ENCODE data around the gene FSTL3. TPM values are rescaled to one million over a fixed set of nuclear protein-coding genes. Genes with fewer than 3 reads are reported as not detected.

Gene FSTL3
- total RNA-seq, 5 donors from 2014 or later (not counting 1 experiment from before 2014, with no cell fraction given): 2.0 to 5.3 (median 4.1) TPM

- no peak overlapping the region for H3K27ac Mint-ChIP-seq
- CTCF ChIA-PET: no interaction called here
- peaks cover 5 to 8% of the 10 kb centered on the region in 2 donors for H3K36me3 ChIP-seq (ENCODE audit: control insufficient read depth in 2 of 2, extremely low read depth in 1 of 2, insufficient read depth in 1 of 2, low read length in 1 of 2)
- H3K27me3 ChIP-seq (replicated peaks in 1 of 2; ENCODE audit: control insufficient read depth in 2 of 2, extremely low read depth in 1 of 2, insufficient read depth in 2 of 2, low read length in 1 of 2): no peaks in the 10 kb centered on the region
- no peaks in the 10 kb centered on the region for H3K9me3 ChIP-seq
- peaks cover 4 to 20% of the 10 kb centered on the region in 2 experiments for H3K4me1 ChIP-seq (ENCODE audit: control insufficient read depth in 1 of 2, extremely low read depth in 1 of 2, insufficient read depth in 2 of 2, low read length in 2 of 2)
- peaks cover 6 to 15% (median 7%) of the 10 kb centered on the region in 3 donors for H3K4me1 Mint-ChIP-seq
- WGBS (ENCODE audit: insufficient coverage): 32% methylated on average over 22 of the region's 25 CpGs
- POLR2A ChIA-PET: no interaction called here
- peak overlapping the region in 2 of 3 donors; percentile 43 to 80 for H3K4me3 Mint-ChIP-seq
- no peaks in the 10 kb centered on the region for H3K36me3 Mint-ChIP-seq
- H3K4me3 ChIP-seq (ENCODE audit: control insufficient read depth in 1 of 2, extremely low read depth in 1 of 2, low read length in 1 of 2): no peak overlapping the region
- no peaks in the 10 kb centered on the region for H3K9me3 Mint-ChIP-seq
- no peak overlapping the region for H3K27ac ChIP-seq (ENCODE audit: low read length)
- no peak for DNase-seq
- no peaks in the 10 kb centered on the region for H3K27me3 Mint-ChIP-seq
- ATAC-seq (replicated peaks in 1 of 4): no peak
Observed at GRCh38 chr19:640161-640558, 36.0 kb upstream of the FSTL3 start.

DNA sequence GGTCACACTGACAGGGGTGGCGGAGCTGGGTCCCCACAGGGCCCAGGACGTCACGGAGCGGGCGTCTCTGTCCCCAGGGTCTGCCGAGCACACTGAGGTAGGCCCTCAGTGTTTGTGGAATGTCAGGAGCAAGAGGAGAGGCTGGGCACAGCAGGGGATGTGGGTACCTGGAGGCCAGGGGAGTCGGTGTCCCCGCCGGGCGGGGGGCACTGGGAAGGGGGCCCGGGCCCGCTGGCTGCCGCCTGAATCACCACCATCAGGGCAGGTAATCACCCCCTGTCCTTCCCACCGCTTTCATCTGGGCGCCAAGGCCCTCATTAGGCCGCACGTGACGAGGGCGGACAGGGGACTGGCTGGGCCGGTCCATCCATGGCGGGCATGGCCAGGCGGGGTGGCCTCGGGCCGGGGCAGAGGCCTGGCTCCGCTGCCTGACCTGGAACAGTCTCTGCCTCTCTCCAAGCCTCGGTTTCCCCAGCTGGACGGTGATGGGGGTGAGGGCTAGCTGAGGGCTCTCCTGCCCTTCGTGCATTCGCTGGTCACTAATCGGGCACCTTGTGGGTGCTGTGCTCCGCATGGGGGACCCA, 35.5 kb upstream of the FSTL3 start:
- CTCF ChIA-PET: no interaction called here
- Histone ChIP-seq H3K36me3 (ENCODE audit: control insufficient read depth in 2 of 2, extremely low read depth in 1 of 2, insufficient read depth in 1 of 2, low read length in 1 of 2) (peaks cover 6 to 10% of the 10 kb centered on the region in 2 donors), H3K27me3 (replicated peaks in 1 of 2; ENCODE audit: control insufficient read depth in 2 of 2, extremely low read depth in 1 of 2, insufficient read depth in 2 of 2, low read length in 1 of 2) (no peaks in the 10 kb centered on the region), H3K4me3 (ENCODE audit: control insufficient read depth in 1 of 2, extremely low read depth in 1 of 2, low read length in 1 of 2) (no peak overlapping the region), H3K9me3 (no peaks in the 10 kb centered on the region), H3K4me1 (ENCODE audit: control insufficient read depth in 1 of 2, extremely low read depth in 1 of 2, insufficient read depth in 2 of 2, low read length in 2 of 2) (peaks cover 4 to 20% of the 10 kb centered on the region in 2 experiments), H3K27ac (ENCODE audit: low read length) (no peak overlapping the region)
- peaks cover 6 to 15% (median 7%) of the 10 kb centered on the region in 3 donors for H3K4me1 Mint-ChIP-seq
- H3K36me3 Mint-ChIP-seq: no peaks in the 10 kb centered on the region
- WGBS (ENCODE audit: insufficient coverage): 96% methylated on average over 19 of the region's 31 CpGs
- POLR2A ChIA-PET: no interaction called here
- H3K9me3 Mint-ChIP-seq: no peaks in the 10 kb centered on the region
- ATAC-seq (replicated peaks in 1 of 4): no peak
- H3K27ac Mint-ChIP-seq: no peak overlapping the region
- DNase-seq: no peak
- H3K4me3 Mint-ChIP-seq: peak overlapping the region in 2 of 3 donors; percentile 13 to 43
- no peaks in the 10 kb centered on the region for H3K27me3 Mint-ChIP-seq

DNA sequence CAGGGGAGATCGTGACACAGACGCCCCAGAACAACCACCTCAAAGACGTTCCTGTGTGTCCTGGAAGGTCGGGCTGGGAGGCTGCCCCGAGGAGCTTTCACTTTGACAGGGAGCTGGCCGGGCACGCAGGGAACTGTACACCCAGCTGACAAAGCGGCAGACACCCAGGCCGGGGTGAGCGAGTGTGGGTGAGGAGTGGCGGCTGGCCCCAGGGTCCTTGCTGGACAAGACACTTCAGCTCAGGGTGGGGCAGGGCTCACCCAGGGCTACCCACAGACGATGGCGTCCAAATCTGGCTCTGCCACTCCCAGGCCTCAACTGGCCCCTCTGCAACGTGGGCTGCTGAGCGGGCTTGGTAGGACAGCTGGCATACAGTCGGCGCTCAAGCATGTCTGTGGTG, 34.5 kb upstream of the FSTL3 start:
- no peak for ATAC-seq (replicated peaks in 1 of 4)
- no peak for DNase-seq
- Mint-ChIP-seq H3K4me3 (no peak overlapping the region), H3K4me1 (peaks cover 6 to 15% (median 7%) of the 10 kb centered on the region in 3 donors), H3K27me3 (no peaks in the 10 kb centered on the region), H3K9me3 (no peaks in the 10 kb centered on the region), H3K27ac (no peak overlapping the region), H3K36me3 (peaks cover 3% of the 10 kb centered on the region)
- Histone ChIP-seq H3K4me1 (ENCODE audit: control insufficient read depth in 1 of 2, extremely low read depth in 1 of 2, insufficient read depth in 2 of 2, low read length in 2 of 2) (peaks cover 4 to 20% of the 10 kb centered on the region in 2 experiments), H3K36me3 (ENCODE audit: control insufficient read depth in 2 of 2, extremely low read depth in 1 of 2, insufficient read depth in 1 of 2, low read length in 1 of 2) (peaks cover 12 to 16% of the 10 kb centered on the region in 2 donors), H3K27me3 (replicated peaks in 1 of 2; ENCODE audit: control insufficient read depth in 2 of 2, extremely low read depth in 1 of 2, insufficient read depth in 2 of 2, low read length in 1 of 2) (no peaks in the 10 kb centered on the region), H3K4me3 (ENCODE audit: control insufficient read depth in 1 of 2, extremely low read depth in 1 of 2, low read length in 1 of 2) (no peak overlapping the region), H3K9me3 (no peaks in the 10 kb centered on the region), H3K27ac (ENCODE audit: low read length) (no peak overlapping the region)
- ChIA-PET POLR2A (interaction anchor here in 1 of 2 donors (0.6 kb wide), 1 partner anchor 15 kb away, joined by 7 read pairs; no protein-coding TSS in a partner anchor), CTCF (no interaction called here)
- WGBS (ENCODE audit: insufficient coverage): 79% methylated on average over 17 of the region's 17 CpGs

GRCh38 chr19:642767-643727, 33.1 kb upstream of the FSTL3 start:
- Mint-ChIP-seq H3K4me3 (no peak overlapping the region), H3K27me3 (no peaks in the 10 kb centered on the region), H3K4me1 (peaks cover 6 to 8% (median 7%) of the 10 kb centered on the region in 3 donors), H3K9me3 (no peaks in the 10 kb centered on the region), H3K27ac (no peak overlapping the region), H3K36me3 (peaks cover 3% of the 10 kb centered on the region)
- Histone ChIP-seq H3K27me3 (replicated peaks in 1 of 2; ENCODE audit: control insufficient read depth in 2 of 2, extremely low read depth in 1 of 2, insufficient read depth in 2 of 2, low read length in 1 of 2) (no peaks in the 10 kb centered on the region), H3K27ac (ENCODE audit: low read length) (no peak overlapping the region), H3K4me3 (ENCODE audit: control insufficient read depth in 1 of 2, extremely low read depth in 1 of 2, low read length in 1 of 2) (no peak overlapping the region), H3K36me3 (ENCODE audit: control insufficient read depth in 2 of 2, extremely low read depth in 1 of 2, insufficient read depth in 1 of 2, low read length in 1 of 2) (peaks cover 22 to 28% of the 10 kb centered on the region in 2 donors), H3K9me3 (no peaks in the 10 kb centered on the region), H3K4me1 (ENCODE audit: control insufficient read depth in 1 of 2, extremely low read depth in 1 of 2, insufficient read depth in 2 of 2, low read length in 2 of 2) (peaks cover 4 to 20% of the 10 kb centered on the region in 2 experiments)
- no peak for DNase-seq
- ChIA-PET CTCF (interaction anchor here in 1 of 2 donors (0.6 kb wide), 1 partner anchor 69 kb away, joined by 4 read pairs; no protein-coding TSS in a partner anchor), POLR2A (no interaction called here)
- 87% methylated on average over 57 of the region's 70 CpGs for WGBS (ENCODE audit: insufficient coverage)
- ATAC-seq (replicated peaks in 1 of 4): no peak

GRCh38 chr19:643736-644135, 32.5 kb upstream of the FSTL3 start:
- H3K4me3 Mint-ChIP-seq: no peak overlapping the region
- ChIA-PET POLR2A (no interaction called here), CTCF (interaction anchor here in 1 of 2 donors (0.6 kb wide), 1 partner anchor 70 kb away, joined by 4 read pairs; no protein-coding TSS in a partner anchor)
- peaks cover 3% of the 10 kb centered on the region for H3K36me3 Mint-ChIP-seq
- no peaks in the 10 kb centered on the region for H3K27me3 Mint-ChIP-seq
- Histone ChIP-seq H3K4me3 (ENCODE audit: control insufficient read depth in 1 of 2, extremely low read depth in 1 of 2, low read length in 1 of 2) (no peak overlapping the region), H3K27ac (ENCODE audit: low read length) (no peak overlapping the region), H3K36me3 (ENCODE audit: control insufficient read depth in 2 of 2, extremely low read depth in 1 of 2, insufficient read depth in 1 of 2, low read length in 1 of 2) (peaks cover 27 to 31% of the 10 kb centered on the region in 2 donors), H3K27me3 (replicated peaks in 1 of 2; ENCODE audit: control insufficient read depth in 2 of 2, extremely low read depth in 1 of 2, insufficient read depth in 2 of 2, low read length in 1 of 2) (no peaks in the 10 kb centered on the region), H3K9me3 (no peaks in the 10 kb centered on the region), H3K4me1 (ENCODE audit: control insufficient read depth in 1 of 2, extremely low read depth in 1 of 2, insufficient read depth in 2 of 2, low read length in 2 of 2) (peaks cover 4 to 15% of the 10 kb centered on the region in 2 experiments)
- H3K9me3 Mint-ChIP-seq: no peaks in the 10 kb centered on the region
- H3K27ac Mint-ChIP-seq: no peak overlapping the region
- peaks cover 6 to 8% (median 7%) of the 10 kb centered on the region in 3 donors for H3K4me1 Mint-ChIP-seq
- DNase-seq (no peak), ATAC-seq (replicated peaks in 1 of 4) (no peak)
- WGBS (ENCODE audit: insufficient coverage): 88% methylated on average over 20 of the region's 24 CpGs

DNA sequence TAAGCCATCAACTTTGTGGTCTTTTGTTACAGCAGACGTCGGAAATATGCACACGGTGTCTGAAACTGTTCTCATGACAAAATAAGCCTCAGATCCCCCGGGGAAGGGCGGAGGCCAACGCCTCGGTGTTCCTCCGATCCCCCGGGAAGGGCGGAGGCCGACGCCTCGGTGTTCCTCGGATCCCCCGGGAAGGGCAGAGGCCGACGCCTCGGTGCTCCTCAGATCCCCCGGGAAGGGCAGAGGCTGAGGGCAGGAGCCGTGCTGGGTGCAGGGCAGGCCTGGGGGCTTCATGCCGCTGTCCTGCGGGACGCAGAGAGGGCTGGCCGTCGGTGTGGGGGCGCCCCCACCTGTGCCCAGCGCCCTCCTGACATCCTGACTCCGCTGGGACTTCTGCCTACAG, 31.8 kb upstream of the FSTL3 start:
- POLR2A ChIA-PET: no interaction called here
- no peaks in the 10 kb centered on the region for H3K9me3 Mint-ChIP-seq
- 78% methylated on average over 24 of the region's 28 CpGs for WGBS (ENCODE audit: insufficient coverage)

More for the DNA sequence above, 31.8 kb upstream of the FSTL3 start:
- H3K27ac Mint-ChIP-seq: no peak overlapping the region
- H3K4me1 Mint-ChIP-seq: peaks cover 2 to 3% (median 2%) of the 10 kb centered on the region in 3 donors
- H3K4me3 Mint-ChIP-seq: no peak overlapping the region
- CTCF ChIA-PET: no interaction called here
- Histone ChIP-seq H3K9me3 (no peaks in the 10 kb centered on the region), H3K4me1 (ENCODE audit: control insufficient read depth in 1 of 2, extremely low read depth in 1 of 2, insufficient read depth in 2 of 2, low read length in 2 of 2) (peaks cover 0 to 8% of the 10 kb centered on the region in 2 experiments), H3K27ac (ENCODE audit: low read length) (no peak overlapping the region), H3K4me3 (ENCODE audit: control insufficient read depth in 1 of 2, extremely low read depth in 1 of 2, low read length in 1 of 2) (no peak overlapping the region), H3K27me3 (replicated peaks in 1 of 2; ENCODE audit: control insufficient read depth in 2 of 2, extremely low read depth in 1 of 2, insufficient read depth in 2 of 2, low read length in 1 of 2) (no peaks in the 10 kb centered on the region), H3K36me3 (ENCODE audit: control insufficient read depth in 2 of 2, extremely low read depth in 1 of 2, insufficient read depth in 1 of 2, low read length in 1 of 2) (peaks cover 34 to 35% of the 10 kb centered on the region in 2 donors)
- no peak for DNase-seq
- H3K27me3 Mint-ChIP-seq: no peaks in the 10 kb centered on the region
- ATAC-seq (replicated peaks in 1 of 4): no peak
- peaks cover 3% of the 10 kb centered on the region for H3K36me3 Mint-ChIP-seq

All from T-cell (primary cell).